IPS-20b (cell line): ENCODE measurements around the gene NMT2.
"Not testable (repeated sequence)": the region's sequence is repeated elsewhere in the genome, so short reads cannot be mapped to it uniquely, and the experiment has no call there.

Experiments used
- H3K27ac ChIP-seq: one replicate; pipeline ENCODE4 v1.5.1; 2013; ENCODE audit warnings: low read length
- H3K27me3 ChIP-seq: 2 replicates; pipeline ENCODE4 v1.6.1; 2013; ENCODE audit warnings: mild to moderate bottlenecking, low read length, inconsistent platforms; ENCODE audit not compliant: insufficient read depth
- H3K36me3 ChIP-seq: 2 replicates; pipeline ENCODE4 v1.6.1; 2013; ENCODE audit warnings: low read depth, mild to moderate bottlenecking, inconsistent platforms, low read length, moderate library complexity; ENCODE audit not compliant: insufficient read depth
- H3K4me1 ChIP-seq: 2 replicates; pipeline ENCODE4 v1.6.1; 2013; ENCODE audit warnings: mild to moderate bottlenecking, control low read depth, inconsistent platforms, low read length, moderate library complexity; ENCODE audit not compliant: insufficient read depth
- H3K4me3 ChIP-seq: 2 replicates; pipeline ENCODE4 v1.5.1; 2013; ENCODE audit warnings: mild to moderate bottlenecking, low read length, inconsistent platforms
- H3K9ac ChIP-seq: 2 replicates; pipeline ENCODE4 v1.6.1; 2013; ENCODE audit warnings: low read depth, mild to moderate bottlenecking, inconsistent platforms, low read length, moderate library complexity
- H3K9me3 ChIP-seq: 2 replicates; pipeline ENCODE4 v1.6.1; 2013; ENCODE audit warnings: mild to moderate bottlenecking, low read depth, low read length, inconsistent platforms; ENCODE audit not compliant: insufficient read depth

NMT2 gene

DNA sequence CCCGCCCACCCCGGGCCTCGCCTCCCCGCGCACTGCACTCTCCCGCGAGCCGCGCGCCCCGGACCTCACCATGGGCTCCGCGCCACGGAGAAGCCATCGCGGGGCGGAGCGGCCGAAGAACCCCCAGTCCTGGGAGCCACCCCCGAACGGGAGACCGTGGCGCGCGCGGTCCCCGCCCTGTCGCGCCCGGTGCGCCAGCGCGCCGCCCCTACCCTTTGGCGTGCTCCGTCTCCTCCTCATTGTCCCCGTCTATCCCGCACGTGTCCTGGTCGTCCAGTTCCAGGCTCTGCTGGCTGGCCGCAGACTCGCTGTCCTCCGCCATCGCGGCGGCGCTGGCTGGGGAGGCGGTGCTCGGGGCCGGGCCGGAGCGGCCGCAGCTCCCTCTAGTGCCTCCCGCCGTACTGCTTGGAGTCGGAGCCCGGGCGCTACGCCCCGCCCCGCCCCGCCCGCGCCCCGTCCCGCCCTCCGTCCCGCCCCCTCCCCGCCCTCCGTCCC is at the start of gene NMT2:
TSS of gene NMT2 (minus strand) at position 403 of the 495 bp plus-strand sequence. CDS start at position 322, 81 bp downstream.
- Histone ChIP-seq H3K9ac (peak within 1 kb of the TSS; percentile 70; the same call in 1 of the 2 replicates), H3K4me3 (peak within 1 kb of the TSS; percentile 73), H3K27ac (no peak within 1 kb of the TSS)

DNA sequence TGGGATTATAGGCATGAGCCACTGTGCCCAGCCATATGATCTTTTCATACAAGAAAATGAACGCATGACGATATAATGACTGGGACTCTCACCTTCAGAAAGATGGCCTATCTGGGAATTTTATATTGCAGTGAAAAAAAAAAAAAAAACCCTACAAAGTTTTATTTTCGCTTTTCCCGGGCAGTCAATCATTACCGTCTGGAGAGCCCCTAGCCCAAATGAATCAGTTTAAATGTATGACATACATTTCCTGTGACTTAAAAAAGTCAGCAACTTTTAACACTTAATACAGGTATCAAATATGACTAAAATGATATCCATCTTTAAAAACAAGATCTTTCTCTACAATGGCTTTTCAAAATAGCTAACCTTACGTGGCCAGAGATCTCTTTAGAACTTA is 48.2 kb upstream of the NMT2 start:
- Histone ChIP-seq H3K36me3 (peaks cover 15% of the 10 kb centered on the region), H3K4me1 (no peaks in the 10 kb centered on the region), H3K4me3 (no peak overlapping the region), H3K27me3 (no peaks in the 10 kb centered on the region), H3K9ac (no peak overlapping the region), H3K27ac (no peak overlapping the region), H3K9me3 (no peaks in the 10 kb centered on the region)

More for the DNA sequence above, at the start of gene NMT2:
- Histone ChIP-seq H3K4me1 (peaks cover 13% of the 10 kb centered on the region; the same call in 1 of the 2 replicates), H3K36me3 (no peaks in the 10 kb centered on the region), H3K9me3 (no peaks in the 10 kb centered on the region), H3K27me3 (peaks cover 13% of the 10 kb centered on the region)

DNA sequence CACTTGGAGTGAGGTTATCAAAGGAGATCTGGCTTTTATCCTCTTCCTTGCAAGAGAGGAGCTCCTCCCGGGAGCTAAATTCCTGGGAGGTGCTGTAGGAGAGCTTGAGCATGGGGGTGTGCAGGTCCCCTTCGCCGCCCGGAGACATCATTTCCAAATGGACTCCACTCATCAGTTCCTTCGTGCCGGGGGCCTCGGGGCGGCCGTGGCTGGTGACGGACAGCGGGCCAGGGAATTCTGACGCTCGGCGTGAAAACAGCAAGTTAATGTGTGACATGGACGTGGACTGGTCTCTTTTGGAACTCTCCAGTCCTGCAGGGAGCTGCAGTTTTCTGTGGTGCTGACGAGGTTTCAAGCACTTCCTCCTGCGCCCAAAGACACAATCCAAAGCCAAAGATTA is 45.7 kb upstream of the NMT2 start:
- peaks cover 15% of the 10 kb centered on the region for H3K36me3 ChIP-seq
- no peaks in the 10 kb centered on the region for H3K9me3 ChIP-seq

GRCh38 chr10:15213461-15213861 is 45.0 kb upstream of the NMT2 start:
- Histone ChIP-seq H3K36me3 (peaks cover 15% of the 10 kb centered on the region), H3K4me1 (no peaks in the 10 kb centered on the region), H3K27ac (no peak overlapping the region), H3K9ac (no peak overlapping the region), H3K27me3 (no peaks in the 10 kb centered on the region), H3K4me3 (no peak overlapping the region), H3K9me3 (no peaks in the 10 kb centered on the region)

More for the DNA sequence above, 45.7 kb upstream of the NMT2 start:
- Histone ChIP-seq H3K27me3 (no peaks in the 10 kb centered on the region), H3K4me1 (no peaks in the 10 kb centered on the region), H3K9ac (no peak overlapping the region), H3K4me3 (no peak overlapping the region), H3K27ac (no peak overlapping the region)

GRCh38 chr10:15211464-15211979 is 43.0 kb upstream of the NMT2 start:
- Histone ChIP-seq H3K27me3 (no peaks in the 10 kb centered on the region), H3K27ac (no peak overlapping the region), H3K9ac (no peak overlapping the region), H3K4me1 (no peaks in the 10 kb centered on the region), H3K4me3 (no peak overlapping the region), H3K9me3 (no peaks in the 10 kb centered on the region), H3K36me3 (peaks cover 15% of the 10 kb centered on the region)

- H3K27ac ChIP-seq: no peak overlapping the region
- no peak overlapping the region for H3K9ac ChIP-seq
Measured at GRCh38 chr10:15210521-15210920, 42.0 kb upstream of the NMT2 start.

GRCh38 chr10:15209827-15210509 is 41.5 kb upstream of the NMT2 start:
- no peaks in the 10 kb centered on the region for H3K27me3 ChIP-seq
- no peaks in the 10 kb centered on the region for H3K9me3 ChIP-seq
- H3K36me3 ChIP-seq: peaks cover 15% of the 10 kb centered on the region
- H3K27ac ChIP-seq: no peak overlapping the region
- 0 out of 2 replicates have a peak, but pooled peaks cover 2% of the 10 kb centered on the region for H3K4me1 ChIP-seq
- H3K9ac ChIP-seq: no peak overlapping the region
- H3K4me3 ChIP-seq: no peak overlapping the region

More at GRCh38 chr10:15210521-15210920, 42.0 kb upstream of the NMT2 start:
- H3K36me3 ChIP-seq: peaks cover 15% of the 10 kb centered on the region
- H3K9me3 ChIP-seq: no peaks in the 10 kb centered on the region
- no peak overlapping the region for H3K4me3 ChIP-seq
- H3K4me1 ChIP-seq: 0 out of 2 replicates have a peak, but pooled peaks cover 2% of the 10 kb centered on the region
- H3K27me3 ChIP-seq: no peaks in the 10 kb centered on the region

DNA sequence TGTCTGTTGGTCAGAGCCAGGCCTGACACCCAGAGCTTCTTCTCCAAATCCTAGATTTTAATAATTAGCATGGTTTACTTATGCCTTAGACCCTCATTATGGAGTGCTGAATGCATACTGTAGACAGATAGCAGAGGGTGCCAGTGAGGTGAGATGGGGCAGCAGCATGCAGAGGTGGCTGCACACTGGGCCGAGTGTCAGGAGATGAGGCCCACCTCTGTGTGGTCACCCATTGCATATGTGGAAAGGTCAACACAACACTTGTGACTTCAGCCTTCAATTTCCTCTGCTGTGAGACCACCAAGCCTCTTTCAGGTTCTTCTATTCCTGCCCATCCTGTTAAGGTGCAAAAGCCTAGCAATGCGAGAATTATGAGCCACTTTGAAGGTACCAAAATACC is 39.7 kb upstream of the NMT2 start:
- 0 out of 2 replicates have a peak, but pooled peaks cover 2% of the 10 kb centered on the region for H3K4me1 ChIP-seq
- peaks cover 5% of the 10 kb centered on the region for H3K36me3 ChIP-seq
- H3K27ac ChIP-seq: no peak overlapping the region
- no peaks in the 10 kb centered on the region for H3K9me3 ChIP-seq
- no peak overlapping the region for H3K4me3 ChIP-seq
- no peak overlapping the region for H3K9ac ChIP-seq
- no peaks in the 10 kb centered on the region for H3K27me3 ChIP-seq

- not testable (repeated sequence) for H3K4me1 ChIP-seq, H3K4me3 ChIP-seq, H3K9me3 ChIP-seq, H3K9ac ChIP-seq, H3K27me3 ChIP-seq, H3K36me3 ChIP-seq, H3K27ac ChIP-seq
Measured at GRCh38 chr10:15207410-15207809, 38.9 kb upstream of the NMT2 start.

DNA sequence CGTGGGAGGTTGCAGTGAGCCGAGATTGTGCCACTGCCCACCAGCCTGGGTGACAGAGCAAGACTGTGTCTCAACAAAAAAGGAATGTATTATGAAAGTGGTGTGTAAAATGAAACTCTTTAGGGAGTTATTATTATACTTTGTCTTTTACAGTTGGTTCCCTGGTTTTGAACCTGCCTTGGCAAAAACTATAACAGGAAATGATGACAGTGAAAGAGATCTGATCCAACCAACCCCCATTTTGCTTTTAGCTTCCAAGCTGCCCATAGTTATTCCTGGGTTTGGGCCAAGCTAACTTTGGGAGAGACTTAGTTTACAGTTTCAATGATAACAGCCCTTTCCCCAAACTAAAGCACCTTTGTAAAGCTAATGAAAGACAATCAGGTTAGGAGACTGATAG is 34.1 kb upstream of the NMT2 start:
- H3K4me3 ChIP-seq: no peak overlapping the region
- H3K4me1 ChIP-seq: peaks cover 15% of the 10 kb centered on the region
- no peak overlapping the region for H3K27ac ChIP-seq
- no peak overlapping the region for H3K9ac ChIP-seq
- no peaks in the 10 kb centered on the region for H3K27me3 ChIP-seq
- no peaks in the 10 kb centered on the region for H3K9me3 ChIP-seq
- no peaks in the 10 kb centered on the region for H3K36me3 ChIP-seq

GRCh38 chr10:15202301-15202621 is 33.8 kb upstream of the NMT2 start:
- not testable (repeated sequence) for H3K27ac ChIP-seq, H3K9me3 ChIP-seq, H3K36me3 ChIP-seq, H3K27me3 ChIP-seq, H3K9ac ChIP-seq, H3K4me3 ChIP-seq
- H3K4me1 ChIP-seq: peaks cover 15% of the 10 kb centered on the region

GRCh38 chr10:15201589-15202300 is 33.3 kb upstream of the NMT2 start:
- no peaks in the 10 kb centered on the region for H3K36me3 ChIP-seq
- H3K4me3 ChIP-seq: no peak overlapping the region
- no peaks in the 10 kb centered on the region for H3K9me3 ChIP-seq
- H3K9ac ChIP-seq: no peak overlapping the region
- no peak overlapping the region for H3K27ac ChIP-seq
- peaks cover 15% of the 10 kb centered on the region for H3K4me1 ChIP-seq
- H3K27me3 ChIP-seq: no peaks in the 10 kb centered on the region
